Urinary bladder (tissue), 4 donors: ENCODE results near the gene CCDC150. TPM values are rescaled to one million over a fixed set of nuclear protein-coding genes. Genes with fewer than 3 reads are reported as not detected.

Source experiments
- DNase-seq: peaks from one replicate; pipeline ENCODE4 v3.0.0-alpha.2; 2015; ENCODE audit errors: extremely low spot score
- H3K27ac ChIP-seq: one replicate; pipeline ENCODE4 v1.5.1; 2013; ENCODE audit warnings: low read depth, mild to moderate bottlenecking, moderate library complexity
- H3K36me3 ChIP-seq: one replicate; pipeline ENCODE4 v1.6.1; 2013; ENCODE audit warnings: mild to moderate bottlenecking, moderate library complexity; ENCODE audit not compliant: insufficient read depth
- H3K4me1 ChIP-seq: one replicate; pipeline ENCODE4 v1.6.1; 2013; ENCODE audit warnings: mild to moderate bottlenecking, moderate library complexity; ENCODE audit not compliant: insufficient read depth
- H3K4me3 ChIP-seq: one replicate; pipeline ENCODE4 v1.5.1; 2013; ENCODE audit warnings: low read depth, low read length
- WGBS: extraction: QIAGEN DNeasy Blood & Tissue Kit; methylation state at CpG from one replicate; pipeline ENCODE4 v1.1.7; 2013; 5-methylcytosine and 5-hydroxymethylcytosine counted together
- polyA plus RNA-seq: library from polyadenylated mRNA; stranded (reverse); fragments of 200-250 nt; gene quantifications from one replicate; pipeline ENCODE4 v1.2.3, GENCODE V29; 2013
- total RNA-seq: library from RNA; depleted of rRNA; stranded (reverse); fragments of >200 nt; gene quantifications from one replicate; pipeline ENCODE4 v1.2.3, GENCODE V29; 2014
- donor health status: healthy with polysubstance abuse.
- donor health status: healthy.

CCDC150 gene
- total RNA-seq (9.8 TPM), polyA plus RNA-seq (0.43 TPM)

- DNase-seq = peak; percentile 81
- Histone ChIP-seq H3K4me3 (peak within 1 kb of the TSS; percentile 44), H3K36me3 (no peaks in the 10 kb centered on the region), H3K4me1 (no peaks in the 10 kb centered on the region), H3K27ac (no peak within 1 kb of the TSS)
- WGBS = 5% methylated on average over 53 of the region's 53 CpGs
Observed at GRCh38 chr2:196639180-196640030, at the start of gene CCDC150. CCDC150 (plus strand) TSS chr2:196639715; CDS start chr2:196639767, 52 bp downstream.

GRCh38 chr2:196590286-196590685, 49.2 kb upstream of the CCDC150 start:
- H3K36me3 ChIP-seq = no peaks in the 10 kb centered on the region
- H3K4me3 ChIP-seq = no peak overlapping the region
- H3K27ac ChIP-seq = no peak overlapping the region
- 62% methylated on average over 1 of the region's 1 CpG for WGBS
- peaks cover 4% of the 10 kb centered on the region for H3K4me1 ChIP-seq
- DNase-seq = no peak

GRCh38 chr2:196591004-196591403, 48.5 kb upstream of the CCDC150 start:
- 94% methylated on average over 8 of the region's 8 CpGs for WGBS
- H3K4me3 ChIP-seq = no peak overlapping the region

GRCh38 chr2:196591621-196592022, 47.9 kb upstream of the CCDC150 start:
- WGBS = 65% methylated on average over 4 of the region's 4 CpGs
- no peak overlapping the region for H3K4me3 ChIP-seq

More at GRCh38 chr2:196591004-196591403, 48.5 kb upstream of the CCDC150 start:
- no peak for DNase-seq
- Histone ChIP-seq H3K4me1 (peaks cover 4% of the 10 kb centered on the region), H3K27ac (no peak overlapping the region), H3K36me3 (no peaks in the 10 kb centered on the region)

GRCh38 chr2:196592331-196592910, 47.1 kb upstream of the CCDC150 start:
- no peak for DNase-seq
- H3K4me3 ChIP-seq = peak overlapping the region; percentile 52
- no peak overlapping the region for H3K27ac ChIP-seq
- H3K36me3 ChIP-seq = no peaks in the 10 kb centered on the region
- WGBS = 1% methylated on average over 48 of the region's 48 CpGs
- peaks cover 4% of the 10 kb centered on the region for H3K4me1 ChIP-seq

More at GRCh38 chr2:196591621-196592022, 47.9 kb upstream of the CCDC150 start:
- Histone ChIP-seq H3K4me1 (peaks cover 4% of the 10 kb centered on the region), H3K36me3 (no peaks in the 10 kb centered on the region), H3K27ac (no peak overlapping the region)
- DNase-seq = no peak

- under 1% methylated on average over 125 of the region's 125 CpGs for WGBS
- H3K36me3 ChIP-seq = no peaks in the 10 kb centered on the region
- no peak within 1 kb of the TSS for H3K27ac ChIP-seq
- peaks cover 4% of the 10 kb centered on the region for H3K4me1 ChIP-seq
- peak within 1 kb of the TSS; percentile 52 for H3K4me3 ChIP-seq
- no peak for DNase-seq
Observed at GRCh38 chr2:196592911-196593881, 46.3 kb upstream of the CCDC150 start, which contains the start of gene HECW2. HECW2 (minus strand) TSS chr2:196593554.

- Histone ChIP-seq H3K4me1 (peaks cover 4% of the 10 kb centered on the region), H3K36me3 (no peaks in the 10 kb centered on the region), H3K4me3 (no peak overlapping the region), H3K27ac (no peak overlapping the region)
- DNase-seq = no peak
- 85% methylated on average over 6 of the region's 6 CpGs for WGBS
Observed at GRCh38 chr2:196594158-196594557, 45.4 kb upstream of the CCDC150 start.

GRCh38 chr2:196597531-196597930, 42.0 kb upstream of the CCDC150 start:
- Histone ChIP-seq H3K4me1 (peaks cover under 1% of the 10 kb centered on the region), H3K27ac (no peak overlapping the region), H3K4me3 (no peak overlapping the region), H3K36me3 (no peaks in the 10 kb centered on the region)
- 94% methylated on average over 6 of the region's 6 CpGs for WGBS
- DNase-seq = no peak

GRCh38 chr2:196598412-196598811, 41.1 kb upstream of the CCDC150 start:
- H3K4me3 ChIP-seq = no peak overlapping the region
- WGBS = 80% methylated on average over 5 of the region's 5 CpGs
- no peaks in the 10 kb centered on the region for H3K36me3 ChIP-seq
- no peak for DNase-seq
- no peak overlapping the region for H3K27ac ChIP-seq
- no peaks in the 10 kb centered on the region for H3K4me1 ChIP-seq

GRCh38 chr2:196598846-196599245, 40.7 kb upstream of the CCDC150 start:
- no peak overlapping the region for H3K27ac ChIP-seq
- H3K36me3 ChIP-seq = no peaks in the 10 kb centered on the region
- no peaks in the 10 kb centered on the region for H3K4me1 ChIP-seq
- no peak overlapping the region for H3K4me3 ChIP-seq
- no peak for DNase-seq

GRCh38 chr2:196601430-196602306, 37.8 kb upstream of the CCDC150 start:
- no peak overlapping the region for H3K4me3 ChIP-seq
- no peak for DNase-seq
- no peaks in the 10 kb centered on the region for H3K36me3 ChIP-seq
- 58% methylated on average over 13 of the region's 13 CpGs for WGBS
- no peak overlapping the region for H3K27ac ChIP-seq
- no peaks in the 10 kb centered on the region for H3K4me1 ChIP-seq

GRCh38 chr2:196604196-196604595, 35.3 kb upstream of the CCDC150 start:
- no peak for DNase-seq
- Histone ChIP-seq H3K4me3 (no peak overlapping the region), H3K4me1 (no peaks in the 10 kb centered on the region), H3K27ac (no peak overlapping the region), H3K36me3 (no peaks in the 10 kb centered on the region)
- 82% methylated on average over 2 of the region's 2 CpGs for WGBS
